Breast epithelium (tissue), 3 donors: ENCODE results near the gene ALDH1L1.

Experiments
- CTCF ChIP-seq, 3 donors: fragments of 450-650 bp; IDR thresholded peaks; one replicate each; pipeline ENCODE4 v1.5.1; 2016 to 2017; ENCODE audit warnings: antibody characterized with exemption in 3 of 3, mild to moderate bottlenecking in 3 of 3, moderate library complexity in 3 of 3
- POLR2A ChIP-seq: fragments of 450-650 bp; IDR thresholded peaks from one replicate; pipeline ENCODE4 v1.6.1; 2016; ENCODE audit warnings: antibody characterized with exemption, mild to moderate bottlenecking, moderate library complexity
- POLR2AphosphoS5 ChIP-seq, 3 donors: sonication (generic); formaldehyde crosslinking; IDR thresholded peaks; one replicate each; pipeline ENCODE4 v1.6.1; 2017; ENCODE audit warnings: antibody characterized with exemption in 3 of 3

- no peak for TF ChIP-seq POLR2A
- TF ChIP-seq CTCF (IDR thresholded peaks at IDR 0.05) = no peak
- no peak for TF ChIP-seq POLR2AphosphoS5 (IDR thresholded peaks at IDR 0.05)
Measured at GRCh38 chr3:126160243-126161210, 19.9 kb downstream of the ALDH1L1 start.
